Measurements from ENCODE around the gene TNFSF13. TPM values are rescaled to one million over a fixed set of nuclear protein-coding genes. Genes with fewer than 3 reads are reported as not detected.

The TNFSF13 gene
- total and polyA plus RNA-seq, 2 of the 4 experiments (the other 2 are of a cell fraction) = 1.3 TPM; not detected in 1

GRCh38 chr17:7541074-7541621 is 17.4 kb upstream of the TNFSF13 start:
- in situ Hi-C loops (cut with MboI; ENCODE audit: low sequenced_read_pairs) = loop anchor here (25.0 kb wide), 1 partner anchor 479 kb away; no protein-coding TSS in a partner anchor
- Histone ChIP-seq H3K4me1 (ENCODE audit: control insufficient read depth, insufficient read depth, low read length) (no peaks in the 10 kb centered on the region), H3K79me1 (ENCODE audit: low read depth in 1 of 2, low read length in 2 of 2) (no peaks in the 10 kb centered on the region), H3K4me2 (ENCODE audit: low read depth, low read length) (no peak overlapping the region), H2BK120ac (ENCODE audit: low read depth, low read length) (no peak overlapping the region), H2BK5ac (ENCODE audit: low read depth, low read length, poor library complexity, severe bottlenecking) (no peak overlapping the region), H3K18ac (ENCODE audit: low read depth, low read length) (no peak overlapping the region), H3K9ac (ENCODE audit: low read depth, low read length) (no peak overlapping the region), H2BK20ac (ENCODE audit: low read depth, low read length) (no peak overlapping the region), H3K27ac (ENCODE audit: insufficient read depth, low read length) (no peak overlapping the region), H4K20me1 (ENCODE audit: insufficient read depth, low read length) (no peaks in the 10 kb centered on the region), H3K9me3 (ENCODE audit: control insufficient read depth, insufficient read depth, low read length) (peaks cover 14% of the 10 kb centered on the region), H3K27me3 (ENCODE audit: control insufficient read depth, insufficient read depth, low read length) (peaks cover 12% of the 10 kb centered on the region), H4K5ac (ENCODE audit: low read depth, low read length) (no peak overlapping the region), H3K56ac (ENCODE audit: extremely low read depth, insufficient read depth, low read length) (no peak overlapping the region), H3K9me1 (ENCODE audit: insufficient read depth, low read length) (no peaks in the 10 kb centered on the region), H3K36me3 (ENCODE audit: control insufficient read depth, insufficient read depth, low read length) (no peaks in the 10 kb centered on the region), H3K23ac (ENCODE audit: low read depth, low read length) (no peak overlapping the region), H2BK15ac (ENCODE audit: low read depth, low read length) (no peak overlapping the region), H3K4me3 (ENCODE audit: insufficient read depth, low read depth, low read length) (no peak overlapping the region), H3K14ac (replicated peaks; ENCODE audit: low read depth, low read length) (no peak overlapping the region), H3K4ac (ENCODE audit: low read depth, low read length) (no peak overlapping the region), H4K8ac (ENCODE audit: low read depth in 2 of 2, low read length in 2 of 2) (no peak overlapping the region), H2AK5ac (ENCODE audit: low read depth, low read length) (no peak overlapping the region), H4K91ac (ENCODE audit: insufficient read depth, low read depth, low read length) (no peak overlapping the region), H2AFZ (replicated peaks; ENCODE audit: low read length, poor library complexity) (peak overlapping the region; percentile 14), H2AK9ac (replicated peaks; ENCODE audit: low read depth, low read length, poor library complexity) (no peak overlapping the region)
- TF ChIP-seq NFE2L2 (IDR thresholded peaks at IDR 0.05; ENCODE audit: low read depth, low read length) = no peak
- no peak for TF ChIP-seq CTCF (conservative IDR thresholded peaks at IDR 0.05; ENCODE audit: low read depth, low read length)
- no peak for TF ChIP-seq RCOR1 (IDR thresholded peaks at IDR 0.05; ENCODE audit: insufficient replicate concordance, low read length)
- TF ChIP-seq BHLHE40 (IDR thresholded peaks at IDR 0.05; ENCODE audit: low read depth, low read length) = no peak
- TF ChIP-seq SMC3 (IDR thresholded peaks at IDR 0.05; ENCODE audit: low read depth, low read length) = no peak
- no peak for TF ChIP-seq FOS (IDR thresholded peaks at IDR 0.05; ENCODE audit: low read depth, low read length)
- TF ChIP-seq, protein P1, sequence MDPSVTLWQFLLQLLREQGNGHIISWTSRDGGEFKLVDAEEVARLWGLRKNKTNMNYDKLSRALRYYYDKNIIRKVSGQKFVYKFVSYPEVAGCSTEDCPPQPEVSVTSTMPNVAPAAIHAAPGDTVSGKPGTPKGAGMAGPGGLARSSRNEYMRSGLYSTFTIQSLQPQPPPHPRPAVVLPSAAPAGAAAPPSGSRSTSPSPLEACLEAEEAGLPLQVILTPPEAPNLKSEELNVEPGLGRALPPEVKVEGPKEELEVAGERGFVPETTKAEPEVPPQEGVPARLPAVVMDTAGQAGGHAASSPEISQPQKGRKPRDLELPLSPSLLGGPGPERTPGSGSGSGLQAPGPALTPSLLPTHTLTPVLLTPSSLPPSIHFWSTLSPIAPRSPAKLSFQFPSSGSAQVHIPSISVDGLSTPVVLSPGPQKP (IDR thresholded peaks at IDR 0.05; ENCODE audit: borderline replicate concordance, low read depth, low read length) = no peak
- TF ChIP-seq POLR2A (IDR thresholded peaks at IDR 0.05; ENCODE audit: low read depth, low read length) = no peak
- TF ChIP-seq MAFK (IDR thresholded peaks at IDR 0.05; ENCODE audit: low read depth, low read length) = no peak
- no peak for TF ChIP-seq RFX5 (IDR thresholded peaks at IDR 0.05; ENCODE audit: low read depth, low read length)
- TF ChIP-seq CHD1 (IDR thresholded peaks at IDR 0.05; ENCODE audit: low read depth, low read length) = no peak
- TF ChIP-seq RAD21 (IDR thresholded peaks at IDR 0.05; ENCODE audit: low read length) = no peak
- TF ChIP-seq CEBPB (IDR thresholded peaks at IDR 0.05; ENCODE audit: low read depth, low read length) = no peak
- TF ChIP-seq, protein P2, sequence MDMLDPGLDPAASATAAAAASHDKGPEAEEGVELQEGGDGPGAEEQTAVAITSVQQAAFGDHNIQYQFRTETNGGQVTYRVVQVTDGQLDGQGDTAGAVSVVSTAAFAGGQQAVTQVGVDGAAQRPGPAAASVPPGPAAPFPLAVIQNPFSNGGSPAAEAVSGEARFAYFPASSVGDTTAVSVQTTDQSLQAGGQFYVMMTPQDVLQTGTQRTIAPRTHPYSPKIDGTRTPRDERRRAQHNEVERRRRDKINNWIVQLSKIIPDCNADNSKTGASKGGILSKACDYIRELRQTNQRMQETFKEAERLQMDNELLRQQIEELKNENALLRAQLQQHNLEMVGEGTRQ (IDR thresholded peaks at IDR 0.05; ENCODE audit: low read depth, low read length) = no peak
- TF ChIP-seq MAZ (IDR thresholded peaks at IDR 0.05; ENCODE audit: borderline replicate concordance, low read depth, low read length) = no peak
- TF ChIP-seq MXI1 (IDR thresholded peaks at IDR 0.05; ENCODE audit: borderline replicate concordance, low read depth, low read length) = no peak
- dilution Hi-C loops (cut with HindIII; ENCODE audit: low sequenced_read_pairs, unreplicated experiment) = no loop called here
- intact Hi-C loops (cut with micrococcal nuclease) = no loop called here
- WGBS, 2 experiments (ENCODE audit: extremely low coverage in 2 of 2, insufficient read length in 1 of 2) = 58% methylated on average over 3 of the region's 9 CpGs; no CpG with 5 or more reads in 1 of the 2 experiments
- ATAC-seq (ENCODE audit: low read depth) = no peak
- POLR2A ChIA-PET (ENCODE audit: unreplicated experiment) = no interaction called here
- CTCF ChIA-PET = no interaction called here
- BruUV-seq (replicated peaks) = no TSS peak
- no peak for DNase-seq

Measured in IMR-90 (cell line).